Fibroblast of skin of abdomen (primary cell): Measurements from ENCODE around the gene KRTCAP2.
"Not testable (repeated sequence)": the region's sequence is repeated elsewhere in the genome, so short reads cannot be mapped to it uniquely, and the experiment has no call there.

Experiments
- DNase-seq: peaks from one replicate; pipeline ENCODE4 v3.0.0-alpha.2; 2013

KRTCAP2 gene

DNA sequence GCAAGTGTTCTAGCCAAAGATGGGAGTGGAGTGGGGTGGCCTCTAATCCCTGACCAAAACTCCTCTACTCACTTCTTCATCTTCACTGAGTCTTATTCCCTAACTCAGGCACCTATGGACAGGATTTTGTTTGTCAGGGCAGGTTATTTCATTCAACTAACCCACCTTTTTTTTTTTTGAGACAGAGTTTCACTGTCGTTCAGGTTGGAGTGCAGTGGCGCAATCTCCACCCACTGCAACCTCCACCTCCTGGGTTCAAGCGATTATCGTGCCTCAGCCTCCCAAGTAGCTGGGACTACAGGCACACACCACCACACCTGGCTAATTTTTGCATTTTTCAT lies 5.0 kb downstream of the KRTCAP2 start:
- DNase-seq: not testable (repeated sequence)

DNA sequence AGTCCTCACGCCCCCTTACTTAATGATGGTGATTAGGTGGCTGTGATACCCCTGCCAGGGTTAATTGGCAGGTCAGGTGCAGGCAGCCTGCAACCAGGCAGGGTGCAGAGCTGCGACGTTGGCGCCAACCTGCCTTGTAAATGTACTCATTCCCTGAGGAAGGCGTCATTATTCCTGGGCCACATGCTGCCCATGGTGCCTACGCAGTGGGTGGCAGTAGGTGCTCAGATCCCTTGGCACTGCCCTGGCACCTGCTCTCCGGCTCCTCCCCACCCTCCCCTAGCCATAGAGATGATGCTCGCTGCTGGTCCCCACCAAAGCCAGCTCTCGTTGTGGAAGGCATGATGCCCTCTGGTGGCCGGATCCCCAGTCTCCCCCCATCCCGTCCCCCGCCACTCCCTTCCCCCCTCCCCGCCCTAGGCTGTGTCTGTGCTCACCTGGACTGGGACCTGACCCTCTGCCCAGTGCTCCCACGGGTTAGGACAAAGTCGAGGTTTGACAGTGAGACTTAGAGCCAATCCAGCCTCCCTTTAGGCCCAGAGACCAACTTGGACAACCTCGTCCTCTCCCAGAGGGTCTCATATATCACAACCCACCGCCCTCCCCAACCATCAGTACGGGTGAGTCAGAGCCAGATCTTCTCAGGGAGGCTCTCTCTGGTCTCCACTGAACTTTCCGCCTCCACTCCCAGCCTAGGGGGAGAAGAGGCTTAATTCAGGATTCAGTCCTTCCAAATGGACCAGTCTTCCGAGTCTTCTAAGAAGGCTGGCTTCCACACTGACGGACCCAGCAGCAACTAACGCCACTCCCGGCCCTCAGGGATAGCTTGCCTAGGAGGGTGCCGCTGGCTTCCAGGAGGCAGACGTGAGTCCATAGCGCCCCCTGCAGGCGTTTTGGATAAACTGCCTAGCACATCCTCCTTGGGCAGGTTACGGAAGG lies 5.7 kb downstream of the KRTCAP2 start:
- peak; percentile 71 for DNase-seq

- DNase-seq: no peak
These were observed 6.5 kb downstream of the KRTCAP2 start for GRCh38 chr1:155166471-155167165.

DNA sequence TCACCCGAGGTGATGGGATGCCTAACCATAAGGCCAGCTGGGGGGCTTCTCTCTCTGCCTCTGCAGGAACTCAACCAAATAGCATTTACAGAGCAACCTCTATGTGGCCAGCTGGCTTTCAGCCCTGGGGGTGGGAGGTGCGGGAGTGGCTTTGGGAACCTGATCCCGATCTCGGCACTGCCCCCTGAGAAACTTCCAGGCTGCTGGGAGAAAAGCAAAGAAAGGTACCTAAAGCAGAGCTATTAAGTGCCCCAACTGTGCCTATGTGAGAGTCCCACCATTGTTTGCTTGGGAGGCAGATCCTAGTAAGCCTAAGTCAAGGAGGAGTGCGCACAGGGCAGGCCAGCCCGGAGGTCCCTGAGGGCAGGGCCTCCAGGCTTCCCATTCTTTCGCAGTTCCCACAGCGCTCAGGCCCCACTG lies 7.0 kb downstream of the KRTCAP2 start:
- DNase-seq: no peak

DNA sequence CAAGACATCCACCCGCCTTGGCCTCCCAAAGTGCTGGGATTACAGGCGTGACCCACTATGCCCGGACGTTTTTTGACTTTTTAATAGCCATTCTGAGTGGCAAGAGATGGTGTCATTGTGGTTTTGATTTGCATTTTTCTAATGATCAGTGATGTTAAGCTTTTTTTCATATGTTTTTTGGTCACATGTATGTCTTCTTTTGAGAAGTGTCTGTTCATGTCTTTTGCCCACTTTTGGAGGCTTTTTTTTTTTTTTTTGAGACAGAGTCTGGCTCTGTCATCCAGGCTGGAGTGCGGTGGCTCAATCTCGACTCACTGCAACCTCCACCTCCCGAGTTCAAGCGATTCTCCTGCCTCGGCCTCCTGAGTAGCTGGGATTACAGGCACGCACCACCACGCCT lies 8.5 kb downstream of the KRTCAP2 start:
- not testable (repeated sequence) for DNase-seq

GRCh38 chr1:155163785-155164184 lies 9.3 kb downstream of the KRTCAP2 start:
- DNase-seq: not testable (repeated sequence)

DNA sequence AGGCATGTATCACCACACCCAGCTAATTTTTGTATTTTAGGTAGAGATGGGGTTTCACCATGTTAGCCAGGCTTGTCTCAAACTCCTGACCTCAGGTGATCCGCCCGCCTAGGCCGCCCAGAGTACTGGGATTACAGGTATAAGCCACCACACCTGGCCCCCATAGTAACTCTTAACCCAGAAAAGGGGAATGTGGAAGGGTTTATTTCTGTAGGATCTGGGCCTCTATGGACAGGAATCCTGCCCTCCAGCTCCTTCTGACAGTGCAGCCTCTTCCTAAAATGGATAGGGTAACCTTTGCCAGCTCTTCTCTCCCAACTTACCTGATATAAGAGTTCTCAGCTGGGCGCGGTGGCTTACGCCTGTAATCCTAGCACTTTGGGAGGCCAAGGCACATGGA lies 10.5 kb downstream of the KRTCAP2 start:
- DNase-seq: not testable (repeated sequence)

GRCh38 chr1:155160128-155160527 lies 13.0 kb downstream of the KRTCAP2 start:
- DNase-seq: no peak

- DNase-seq: no peak
These were observed 14.1 kb downstream of the KRTCAP2 start for GRCh38 chr1:155158991-155159390.

DNA sequence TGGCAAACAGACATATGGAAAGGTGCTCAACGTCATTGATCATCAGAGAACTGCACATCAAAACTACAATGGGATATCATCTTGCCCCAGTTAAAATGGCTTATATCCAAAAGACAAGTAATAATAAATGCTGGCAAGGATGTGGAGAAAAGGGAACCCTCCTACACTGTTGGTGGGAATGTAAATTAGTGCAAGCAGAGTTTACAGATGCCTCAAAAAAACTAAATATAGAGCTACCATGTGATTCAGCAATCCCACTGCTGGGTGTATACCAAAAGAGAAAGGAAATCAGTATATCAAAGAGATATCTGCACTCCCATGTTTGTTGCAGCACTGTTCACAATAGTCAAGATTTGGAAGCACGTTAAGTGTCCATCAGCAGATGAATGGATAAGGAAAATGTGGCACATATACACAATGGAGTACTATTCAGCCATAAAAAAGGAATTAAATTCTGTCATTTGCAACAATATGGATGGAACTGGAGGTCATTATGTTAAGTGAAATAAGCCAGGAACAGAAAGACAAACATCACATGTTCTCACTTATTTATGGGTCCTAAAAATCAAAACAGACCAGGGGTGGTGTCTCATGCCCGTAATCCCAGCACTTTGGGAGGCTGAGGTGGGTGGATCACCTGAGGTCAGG lies 17.0 kb downstream of the KRTCAP2 start:
- DNase-seq: not testable (repeated sequence)

DNA sequence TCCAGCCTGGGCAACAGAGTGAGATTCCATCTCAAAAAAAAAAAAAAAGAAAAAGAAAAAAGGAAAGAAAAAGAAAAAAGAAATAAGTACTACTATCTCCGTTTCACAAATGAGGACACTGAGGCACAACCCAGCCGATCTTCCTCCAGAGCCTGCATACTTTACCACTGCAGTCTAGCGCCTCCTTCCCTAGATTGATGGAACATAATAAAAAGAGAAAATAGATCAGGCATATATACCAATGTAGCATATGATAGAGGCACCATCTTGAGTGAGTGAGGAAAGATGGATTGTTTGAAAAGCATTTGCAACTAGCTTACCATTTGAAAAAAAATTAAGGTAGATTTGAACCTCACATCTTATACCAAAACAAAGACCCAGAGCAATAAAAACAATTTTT lies 27.6 kb downstream of the KRTCAP2 start:
- no peak for DNase-seq

GRCh38 chr1:155141749-155142148 lies 31.4 kb downstream of the KRTCAP2 start:
- DNase-seq: no peak

- no peak for DNase-seq
These were observed 32.5 kb downstream of the KRTCAP2 start for GRCh38 chr1:155140630-155140953.

GRCh38 chr1:155139895-155140629 lies 33.0 kb downstream of the KRTCAP2 start, which contains the start of gene DPM3:
Gene DPM3, minus strand, starts transcription at chr1:155140531. Its CDS starts 291 bp downstream, at chr1:155140240.
- DNase-seq: peak; percentile 73

GRCh38 chr1:155137154-155137949 lies 35.8 kb downstream of the KRTCAP2 start:
- no peak for DNase-seq

DNA sequence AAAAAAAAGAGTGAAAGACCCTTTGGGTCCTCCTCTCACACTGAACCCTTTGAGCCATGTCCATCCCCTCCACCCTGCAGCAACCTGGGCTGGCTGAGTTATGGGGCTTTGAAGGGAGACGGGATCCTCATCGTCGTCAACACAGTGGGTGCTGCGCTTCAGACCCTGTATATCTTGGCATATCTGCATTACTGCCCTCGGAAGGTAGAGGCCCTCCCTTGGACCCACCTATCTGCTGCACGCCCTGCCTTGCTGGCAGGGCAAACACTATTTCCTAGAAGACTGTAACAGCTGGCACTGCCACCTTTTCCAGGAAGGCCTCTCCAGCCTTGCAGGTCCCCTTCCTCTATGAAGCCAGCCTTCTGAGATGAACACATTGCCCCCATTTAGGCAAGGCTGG lies 36.4 kb downstream of the KRTCAP2 start:
- DNase-seq: no peak

GRCh38 chr1:155135415-155136028 lies 37.6 kb downstream of the KRTCAP2 start, which contains the start of gene SLC50A1:
Gene SLC50A1, plus strand, starts transcription at chr1:155135852. Its CDS starts 60 bp downstream, at chr1:155135912.
- peak; percentile 93 for DNase-seq

GRCh38 chr1:155134880-155135414 lies 38.2 kb downstream of the KRTCAP2 start:
- peak; percentile 89 for DNase-seq

- no peak for DNase-seq
These were observed 38.8 kb downstream of the KRTCAP2 start for GRCh38 chr1:155134322-155134721.

DNA sequence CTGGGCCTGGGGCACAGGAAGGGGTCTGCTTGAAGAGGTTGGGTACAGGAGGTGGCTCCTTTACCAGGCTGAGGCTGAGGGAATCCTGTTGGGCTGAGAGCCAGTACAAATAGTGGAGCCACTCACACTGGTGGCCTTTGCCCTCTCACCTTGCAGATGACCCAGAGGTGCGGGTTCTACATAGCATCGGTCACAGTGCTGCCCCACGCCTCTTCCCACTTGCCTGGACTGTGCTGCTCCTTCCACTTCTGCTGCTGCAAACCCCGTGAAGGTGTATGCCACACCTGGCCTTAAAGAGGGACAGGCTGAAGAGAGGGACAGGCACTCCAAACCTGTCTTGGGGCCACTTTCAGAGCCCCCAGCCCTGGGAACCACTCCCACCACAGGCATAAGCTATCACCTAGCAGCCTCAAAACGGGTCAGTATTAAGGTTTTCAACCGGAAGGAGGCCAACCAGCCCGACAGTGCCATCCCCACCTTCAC lies 39.3 kb downstream of the KRTCAP2 start:
- DNase-seq: no peak

DNA sequence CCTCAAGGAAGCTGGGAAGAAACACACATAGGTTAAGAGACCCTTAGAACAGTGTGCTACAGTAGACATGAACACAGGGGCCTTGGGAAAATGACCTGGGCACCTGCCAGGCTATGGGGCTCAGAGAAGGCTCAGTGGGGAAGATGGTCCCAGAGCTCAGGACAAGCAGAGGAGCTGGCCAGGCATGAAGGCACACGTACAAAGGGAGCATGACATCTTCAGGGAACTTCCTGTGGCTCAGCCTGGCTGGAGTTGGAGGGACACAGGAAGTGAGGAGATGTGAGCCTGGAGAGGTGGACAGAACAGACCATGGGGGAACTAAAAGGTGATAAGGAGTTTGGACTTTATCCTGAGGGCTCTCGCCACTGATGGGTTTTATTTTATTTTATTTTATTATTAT lies 41.2 kb downstream of the KRTCAP2 start:
- no peak for DNase-seq
